Lower leg skin (tissue), 3 donors: ENCODE results near the gene OR1M1.

Source experiments
- CTCF ChIP-seq, 3 donors: fragments of 450-650 bp; IDR thresholded peaks; one replicate each; pipeline ENCODE4 v1.5.1; 2016; ENCODE audit warnings: antibody characterized with exemption in 3 of 3, mild to moderate bottlenecking in 3 of 3, moderate library complexity in 2 of 3
- POLR2A ChIP-seq, 2 donors: fragments of 450-650 bp; IDR thresholded peaks; one replicate each; pipeline ENCODE4 v1.6.1; 2016 to 2017; ENCODE audit warnings: antibody characterized with exemption in 2 of 2, mild to moderate bottlenecking in 1 of 2, moderate library complexity in 1 of 2

GRCh38 chr19:9116547-9116946, 29.7 kb downstream of the OR1M1 start:
- TF ChIP-seq CTCF (IDR thresholded peaks at IDR 0.05) = no peak
- no peak for TF ChIP-seq POLR2A (IDR thresholded peaks at IDR 0.05)
